Smooth muscle cell (in vitro differentiated cells): ENCODE measurements around the gene AGBL1. TPM values are rescaled to one million over a fixed set of nuclear protein-coding genes. Genes with fewer than 3 reads are reported as not detected.
A peak's percentile ranks its signal among the peaks of the same experiment; 100 is the strongest.
"Not testable (repeated sequence)": the region's sequence is repeated elsewhere in the genome, so short reads cannot be mapped to it uniquely, and the experiment has no call there.

Source experiments
- DNase-seq: peaks from one replicate; lab custom pipeline; 2025; ENCODE audit not compliant: unreplicated experiment; lab: John Stamatoyannopoulos, UW
- H2AFZ ChIP-seq: fragments of 200-600 bp; sonication (generic); 2 replicates; pipeline ENCODE4 v1.6.0; 2016; ENCODE audit warnings: antibody characterized with exemption, low read depth, mild to moderate bottlenecking
- H3F3A ChIP-seq: fragments of 200-600 bp; sonication (generic); 2 replicates; pipeline ENCODE4 v1.6.0; 2017; ENCODE audit warnings: antibody characterized with exemption, low read depth
- H3K27ac ChIP-seq: fragments of 200-600 bp; sonication (generic); 2 replicates; pipeline ENCODE4 v1.5.1; 2016; ENCODE audit warnings: low read depth, mild to moderate bottlenecking
- H3K27me3 ChIP-seq: fragments of 200-600 bp; sonication (generic); 2 replicates; pipeline ENCODE4 v1.6.1; 2016; ENCODE audit warnings: low read depth, mild to moderate bottlenecking
- H3K36me3 ChIP-seq: fragments of 200-600 bp; sonication (generic); 2 replicates; pipeline ENCODE4 v1.5.1; 2016; ENCODE audit warnings: low read depth
- H3K4me1 ChIP-seq: fragments of 200-600 bp; sonication (generic); 2 replicates; pipeline ENCODE4 v1.5.1; 2016; ENCODE audit warnings: low read depth
- H3K4me2 ChIP-seq: fragments of 200-600 bp; sonication (generic); 2 replicates; pipeline ENCODE4 v1.6.0; 2016; ENCODE audit warnings: mild to moderate bottlenecking
- H3K4me3 ChIP-seq: fragments of 200-600 bp; sonication (generic); 2 replicates; pipeline ENCODE4 v1.5.1; 2016; ENCODE audit warnings: mild to moderate bottlenecking
- H3K79me2 ChIP-seq: fragments of 200-600 bp; sonication (generic); 2 replicates; pipeline ENCODE4 v1.6.0; 2016; ENCODE audit warnings: low read depth, mild to moderate bottlenecking
- H3K9ac ChIP-seq: fragments of 200-600 bp; sonication (generic); 2 replicates; pipeline ENCODE4 v1.6.0; 2016; ENCODE audit warnings: low read depth
- H3K9me3 ChIP-seq: fragments of 200-600 bp; sonication (generic); replicated peaks from 2 replicates; pipeline ENCODE4 v1.5.1; 2016; ENCODE audit warnings: low read depth
- H4K20me1 ChIP-seq: fragments of 200-600 bp; sonication (generic); 2 replicates; pipeline ENCODE4 v1.6.0; 2016; ENCODE audit warnings: low read depth
- CTCF ChIP-seq: fragments of 200-600 bp; sonication (generic); IDR thresholded peaks from 2 replicates; pipeline ENCODE4 v1.5.1; 2017; ENCODE audit warnings: borderline replicate concordance, mild to moderate bottlenecking, antibody characterized with exemption; ENCODE audit not compliant: insufficient read depth, poor library complexity, severe bottlenecking
- WGBS: methylation state at CpG from one replicate; pipeline ENCODE4 v1.1.7; 2016; ENCODE audit warnings: low lambda C conversion rate; 5-methylcytosine and 5-hydroxymethylcytosine counted together
- polyA plus RNA-seq: library from polyadenylated mRNA; unstranded; fragments of >200 nt; fragmentation: Nextera tagmentation; extraction: Ambion mirVana; gene quantifications from 2 replicates; pipeline ENCODE4 v1.2.1, GENCODE V29; 2016
- total RNA-seq: library from RNA; depleted of rRNA; stranded (reverse); fragments of >200 nt; gene quantifications from 2 replicates; pipeline ENCODE4 v1.2.3, GENCODE V29; 2014

AGBL1 gene
- total and polyA plus RNA-seq, 2 experiments from 2014 or later, result not detected

- no peak overlapping the region for H3K27ac ChIP-seq
- no peak overlapping the region for H3K4me3 ChIP-seq
- WGBS, result 88% methylated on average over 4 of the region's 4 CpGs
- no peaks in the 10 kb centered on the region for H3K79me2 ChIP-seq
- peak overlapping the region; percentile 36 for H2AFZ ChIP-seq
- H4K20me1 ChIP-seq, result no peaks in the 10 kb centered on the region
- no peaks in the 10 kb centered on the region for H3K4me1 ChIP-seq
- H3K9ac ChIP-seq, result no peak overlapping the region
- no peaks in the 10 kb centered on the region for H3F3A ChIP-seq
- no peak for TF ChIP-seq CTCF
- H3K27me3 ChIP-seq, result no peaks in the 10 kb centered on the region
- no peaks in the 10 kb centered on the region for H3K9me3 ChIP-seq
- H3K4me2 ChIP-seq, result no peak overlapping the region
- H3K36me3 ChIP-seq, result no peaks in the 10 kb centered on the region
- no peak for DNase-seq
These were observed 447.4 kb downstream of the AGBL1 start for GRCh38 chr15:86526938-86527690.

- not testable (repeated sequence) for H4K20me1 ChIP-seq, H3K4me3 ChIP-seq, H2AFZ ChIP-seq, H3K27ac ChIP-seq, H3K27me3 ChIP-seq, H3K9ac ChIP-seq, H3F3A ChIP-seq, H3K36me3 ChIP-seq, H3K4me1 ChIP-seq, DNase-seq, H3K79me2 ChIP-seq, H3K4me2 ChIP-seq, H3K9me3 ChIP-seq
- 89% methylated on average over 23 of the region's 26 CpGs for WGBS
These were observed 448.4 kb downstream of the AGBL1 start for GRCh38 chr15:86528094-86528493.

GRCh38 chr15:86538141-86538540 is 458.5 kb downstream of the AGBL1 start:
- H3K27me3 ChIP-seq, result no peaks in the 10 kb centered on the region
- no peak for TF ChIP-seq CTCF

GRCh38 chr15:86540840-86541467 is 461.3 kb downstream of the AGBL1 start:
- no peaks in the 10 kb centered on the region for H3F3A ChIP-seq
- no peaks in the 10 kb centered on the region for H3K79me2 ChIP-seq
- H3K27me3 ChIP-seq, result no peaks in the 10 kb centered on the region
- no peak overlapping the region for H3K27ac ChIP-seq
- H3K4me2 ChIP-seq, result no peak overlapping the region
- no peak overlapping the region for H2AFZ ChIP-seq
- H3K4me3 ChIP-seq, result no peak overlapping the region
- no peaks in the 10 kb centered on the region for H3K4me1 ChIP-seq
- DNase-seq, result no peak
- H3K36me3 ChIP-seq, result no peaks in the 10 kb centered on the region
- H4K20me1 ChIP-seq, result no peaks in the 10 kb centered on the region
- TF ChIP-seq CTCF, result no peak
- no peak overlapping the region for H3K9ac ChIP-seq
- H3K9me3 ChIP-seq, result no peaks in the 10 kb centered on the region
- 83% methylated on average over 4 of the region's 4 CpGs for WGBS

More at GRCh38 chr15:86538141-86538540, 458.5 kb downstream of the AGBL1 start:
- H3K9ac ChIP-seq, result no peak overlapping the region
- no peaks in the 10 kb centered on the region for H3K4me1 ChIP-seq
- no peaks in the 10 kb centered on the region for H3K9me3 ChIP-seq
- WGBS, result 65% methylated on average over 2 of the region's 2 CpGs
- no peak overlapping the region for H3K27ac ChIP-seq
- H3K36me3 ChIP-seq, result no peaks in the 10 kb centered on the region
- H3K79me2 ChIP-seq, result no peaks in the 10 kb centered on the region
- no peaks in the 10 kb centered on the region for H4K20me1 ChIP-seq
- no peak overlapping the region for H3K4me2 ChIP-seq
- DNase-seq, result no peak
- no peak overlapping the region for H3K4me3 ChIP-seq
- no peaks in the 10 kb centered on the region for H3F3A ChIP-seq
- H2AFZ ChIP-seq, result no peak overlapping the region
